ENCODE results near the gene LRRC4C. TPM values are rescaled to one million over a fixed set of nuclear protein-coding genes. Genes with fewer than 3 reads are reported as not detected.

The LRRC4C gene
- total RNA-seq, 6 donors from 2014 or later = 0.37 to 1.2 (median 1.0) TPM; not detected in 2

DNA sequence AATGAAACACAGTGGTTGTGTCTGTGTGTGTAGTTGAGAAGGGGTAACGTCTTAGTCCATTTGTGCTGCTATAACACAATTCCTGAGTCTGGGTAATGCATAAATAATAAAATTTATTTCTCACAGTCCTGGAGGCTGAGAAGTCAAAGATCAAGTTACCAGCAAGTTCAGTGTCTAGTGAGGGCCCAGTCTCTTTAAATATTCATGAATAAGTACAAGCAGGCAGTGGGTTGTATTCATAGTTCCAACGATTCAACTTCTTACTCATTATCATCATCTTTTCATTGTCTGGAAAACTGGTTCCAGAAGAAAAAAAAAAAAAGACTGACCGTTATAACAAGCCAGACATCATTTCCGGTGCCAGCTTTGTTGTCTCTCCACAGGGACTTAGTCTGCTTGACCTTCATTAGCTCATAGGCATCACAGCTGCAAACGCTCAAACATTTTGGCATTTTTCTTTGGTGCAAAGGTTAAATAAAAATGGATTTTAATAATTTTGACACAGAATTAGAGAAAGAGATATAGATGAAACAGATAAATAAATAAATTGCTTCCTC is 1297.5 kb downstream of the LRRC4C start:
- Histone ChIP-seq H3K27ac (no peak overlapping the region), H3K4me1 (no peaks in the 10 kb centered on the region), H3K27me3 (no peaks in the 10 kb centered on the region), H3K36me3 (no peaks in the 10 kb centered on the region), H3K4me3 (no peak overlapping the region), H3K9me3 (peaks cover 0 to 6% (median 2%) of the 10 kb centered on the region in 4 donors)
- ATAC-seq (ENCODE audit: low FRiP score in 2 of 2) (no peak), DNase-seq (no peak)
- WGBS, 2 donors = 55 to 62% methylated on average over 5 of the region's 5 CpGs
- TF ChIP-seq EP300 (IDR thresholded peaks at IDR 0.05) (no peak), POLR2AphosphoS5 (IDR thresholded peaks at IDR 0.05) (no peak), POLR2A (IDR thresholded peaks at IDR 0.05) (no peak)
- TF ChIP-seq, protein P1, sequence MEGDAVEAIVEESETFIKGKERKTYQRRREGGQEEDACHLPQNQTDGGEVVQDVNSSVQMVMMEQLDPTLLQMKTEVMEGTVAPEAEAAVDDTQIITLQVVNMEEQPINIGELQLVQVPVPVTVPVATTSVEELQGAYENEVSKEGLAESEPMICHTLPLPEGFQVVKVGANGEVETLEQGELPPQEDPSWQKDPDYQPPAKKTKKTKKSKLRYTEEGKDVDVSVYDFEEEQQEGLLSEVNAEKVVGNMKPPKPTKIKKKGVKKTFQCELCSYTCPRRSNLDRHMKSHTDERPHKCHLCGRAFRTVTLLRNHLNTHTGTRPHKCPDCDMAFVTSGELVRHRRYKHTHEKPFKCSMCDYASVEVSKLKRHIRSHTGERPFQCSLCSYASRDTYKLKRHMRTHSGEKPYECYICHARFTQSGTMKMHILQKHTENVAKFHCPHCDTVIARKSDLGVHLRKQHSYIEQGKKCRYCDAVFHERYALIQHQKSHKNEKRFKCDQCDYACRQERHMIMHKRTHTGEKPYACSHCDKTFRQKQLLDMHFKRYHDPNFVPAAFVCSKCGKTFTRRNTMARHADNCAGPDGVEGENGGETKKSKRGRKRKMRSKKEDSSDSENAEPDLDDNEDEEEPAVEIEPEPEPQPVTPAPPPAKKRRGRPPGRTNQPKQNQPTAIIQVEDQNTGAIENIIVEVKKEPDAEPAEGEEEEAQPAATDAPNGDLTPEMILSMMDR (IDR thresholded peaks at IDR 0.05) = no peak

DNA sequence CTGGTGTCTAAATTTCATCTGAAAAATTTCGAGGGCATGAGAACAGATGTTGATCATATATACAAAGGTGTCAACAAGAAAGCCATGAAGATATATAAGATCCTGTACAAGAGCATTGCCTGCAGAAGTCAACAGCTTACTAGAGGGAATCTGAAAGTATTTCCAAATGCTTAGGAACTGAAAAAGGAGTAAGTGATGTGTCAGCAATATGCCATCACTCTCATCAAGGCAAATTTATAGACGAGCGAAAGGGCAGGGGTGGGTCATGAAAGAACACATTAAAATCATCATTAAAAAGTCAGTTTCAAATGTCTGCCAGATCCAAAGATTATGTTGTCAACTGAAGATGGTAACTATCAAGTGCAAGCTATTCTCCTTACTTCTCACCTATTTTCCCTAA is 1299.0 kb downstream of the LRRC4C start:
- H3K4me3 ChIP-seq = no peak overlapping the region
- ATAC-seq (ENCODE audit: low FRiP score in 2 of 2) (no peak), DNase-seq (no peak)
- no peaks in the 10 kb centered on the region for H3K27me3 ChIP-seq
- H3K9me3 ChIP-seq = peaks cover 0 to under 1% (median 0%) of the 10 kb centered on the region in 4 donors
- H3K27ac ChIP-seq = no peak overlapping the region
- H3K36me3 ChIP-seq = no peaks in the 10 kb centered on the region
- WGBS, 2 donors = 69 to 70% methylated on average over 3 of the region's 3 CpGs
- H3K4me1 ChIP-seq = no peaks in the 10 kb centered on the region
- no peak for TF ChIP-seq EP300 (IDR thresholded peaks at IDR 0.05)
- TF ChIP-seq, protein P1 (IDR thresholded peaks at IDR 0.05) = no peak
- no peak for TF ChIP-seq POLR2A (IDR thresholded peaks at IDR 0.05)
- no peak for TF ChIP-seq POLR2AphosphoS5 (IDR thresholded peaks at IDR 0.05)

DNA sequence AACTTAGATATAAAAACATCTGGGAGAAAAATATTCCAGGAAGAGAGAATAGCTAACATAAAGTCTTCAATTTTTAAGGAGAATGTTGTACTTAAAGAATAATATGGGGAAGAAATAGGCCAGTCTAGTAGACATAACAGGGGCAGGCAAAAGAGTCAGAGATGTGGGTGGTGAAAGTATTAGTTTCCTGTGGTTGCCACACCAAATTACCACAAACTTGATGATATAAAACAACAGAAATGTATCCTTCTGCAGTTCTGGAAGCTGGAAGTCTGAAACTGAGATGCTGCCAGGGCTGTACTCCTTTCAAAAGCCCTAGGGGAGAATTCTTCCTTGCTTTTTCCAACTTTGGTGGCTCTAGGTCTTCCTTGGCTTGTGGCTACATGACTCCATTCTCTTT is 1309.7 kb downstream of the LRRC4C start:
- DNase-seq = no peak
- Histone ChIP-seq H3K9me3 (peaks cover 0 to 8% (median 0%) of the 10 kb centered on the region in 4 donors), H3K4me1 (no peaks in the 10 kb centered on the region), H3K27ac (no peak overlapping the region), H3K27me3 (no peaks in the 10 kb centered on the region), H3K36me3 (no peaks in the 10 kb centered on the region), H3K4me3 (no peak overlapping the region)
- TF ChIP-seq, protein P1 (IDR thresholded peaks at IDR 0.05) = no peak
- TF ChIP-seq POLR2AphosphoS5 (IDR thresholded peaks at IDR 0.05) (no peak), POLR2A (IDR thresholded peaks at IDR 0.05) (no peak), EP300 (IDR thresholded peaks at IDR 0.05) (no peak)
- no peak for ATAC-seq (ENCODE audit: low FRiP score in 2 of 2)

DNA sequence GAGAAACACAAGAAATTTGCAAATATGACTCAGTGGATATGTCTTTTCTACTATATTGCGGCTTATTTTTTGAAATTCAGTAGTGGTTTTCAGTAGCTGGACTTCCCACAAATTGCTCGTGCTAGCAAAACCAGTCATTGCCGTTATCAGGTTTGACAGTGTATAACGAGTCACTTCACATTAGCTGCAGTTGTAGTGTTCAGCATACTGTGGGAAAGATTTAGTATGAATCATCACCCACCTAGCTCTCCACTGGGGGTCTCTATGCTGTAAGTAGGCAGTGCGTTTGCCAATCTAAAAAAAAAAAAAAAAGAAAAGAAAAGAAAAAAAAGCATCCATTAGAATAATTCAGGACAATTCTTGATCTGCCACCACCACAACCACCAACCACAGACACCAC is 1318.9 kb downstream of the LRRC4C start:
- ATAC-seq (ENCODE audit: low FRiP score in 2 of 2) (no peak), DNase-seq (no peak)
- Histone ChIP-seq H3K27me3 (no peaks in the 10 kb centered on the region), H3K27ac (no peak overlapping the region), H3K4me3 (no peak overlapping the region), H3K4me1 (no peaks in the 10 kb centered on the region), H3K36me3 (no peaks in the 10 kb centered on the region), H3K9me3 (no peaks in the 10 kb centered on the region)
- WGBS, 2 donors = 82 to 87% methylated on average over 5 of the region's 5 CpGs
- no peak for TF ChIP-seq POLR2AphosphoS5 (IDR thresholded peaks at IDR 0.05)

DNA sequence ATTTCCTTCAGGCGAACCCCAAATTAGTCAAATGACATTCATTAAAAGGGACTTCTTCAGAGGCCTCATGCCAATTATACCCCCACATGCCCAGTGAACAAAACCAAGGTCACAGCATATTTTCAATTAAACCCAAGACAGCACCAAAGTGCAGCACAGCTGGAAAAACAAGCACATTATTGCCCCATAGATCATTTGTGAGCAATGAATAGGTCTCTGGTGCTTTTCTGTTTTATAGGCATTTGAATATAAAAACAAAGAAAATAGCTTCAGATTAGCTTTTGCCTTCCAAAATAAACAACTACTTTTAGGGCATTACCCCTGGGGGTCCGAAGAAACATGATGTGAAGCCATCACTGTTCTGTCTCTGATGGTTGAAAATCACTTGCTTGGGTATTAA is 1319.9 kb downstream of the LRRC4C start:
- DNase-seq (no peak), ATAC-seq (ENCODE audit: low FRiP score in 2 of 2) (no peak)
- 75 to 81% methylated on average over 2 of the region's 2 CpGs for whole genome bisulfite sequencing, 2 donors
- Histone ChIP-seq H3K4me3 (no peak overlapping the region), H3K27me3 (no peaks in the 10 kb centered on the region), H3K36me3 (no peaks in the 10 kb centered on the region), H3K9me3 (no peaks in the 10 kb centered on the region), H3K27ac (no peak overlapping the region), H3K4me1 (no peaks in the 10 kb centered on the region)
- TF ChIP-seq, protein P1 (IDR thresholded peaks at IDR 0.05) = no peak
- TF ChIP-seq POLR2A (IDR thresholded peaks at IDR 0.05) (no peak), POLR2AphosphoS5 (IDR thresholded peaks at IDR 0.05) (no peak), EP300 (IDR thresholded peaks at IDR 0.05) (no peak)
